MM.1S (cell line): ENCODE data around the gene ASB2.

Experiments
- EZH2 ChIP-seq: fragments of 300-600 bp; sonication (generic); optimal IDR thresholded peaks from 2 replicates; pipeline ENCODE3; 2017; ENCODE audit warnings: low read depth, mild to moderate bottlenecking, antibody characterized with exemption, low read length, mixed read lengths
- EZH2phosphoT487 ChIP-seq: fragments of 300-600 bp; sonication (generic); IDR thresholded peaks from 2 replicates; pipeline ENCODE4 v1.6.1; 2018; ENCODE audit warnings: antibody characterized with exemption, low read length
- TF ChIP-seq, protein P1 (sequence below): fragments of 300-600 bp; sonication (generic); IDR thresholded peaks from 2 replicates; pipeline ENCODE4 v1.5.1; 2016; ENCODE audit warnings: antibody characterized with exemption, low read length, mixed read lengths

DNA sequence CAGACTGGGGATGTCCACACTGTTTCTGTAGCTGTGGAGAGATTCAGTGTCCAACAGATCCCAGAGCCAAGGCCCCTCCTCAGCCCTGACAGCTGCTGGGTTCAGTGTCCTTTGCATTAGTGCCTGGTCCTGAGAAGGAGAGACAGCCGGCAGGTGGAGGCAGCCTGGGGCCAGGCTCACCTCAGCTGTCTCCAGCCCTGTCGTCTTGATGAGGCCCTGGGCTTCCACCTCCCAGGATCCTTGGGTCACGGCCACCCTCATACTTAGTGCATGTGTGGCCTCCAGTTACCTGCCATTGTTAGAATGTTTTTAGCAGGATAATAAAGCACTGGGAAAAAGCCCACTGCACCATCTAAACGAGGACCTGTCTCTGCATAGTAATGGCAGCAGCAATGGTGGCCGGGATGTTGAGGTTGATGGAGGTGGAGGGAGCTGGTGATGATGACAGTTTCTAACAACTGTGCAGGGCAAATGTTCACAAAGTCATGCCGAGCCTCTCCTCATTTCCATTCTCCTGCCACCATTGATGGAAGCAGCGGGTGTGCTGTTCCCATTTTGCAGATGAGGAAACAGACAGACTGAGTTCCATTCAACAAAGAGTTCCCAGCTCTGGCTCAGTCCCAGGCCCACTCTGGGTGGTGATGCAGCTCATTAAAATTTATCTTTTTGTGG lies 17.7 kb downstream of the ASB2 start:
- TF ChIP-seq, protein P1, sequence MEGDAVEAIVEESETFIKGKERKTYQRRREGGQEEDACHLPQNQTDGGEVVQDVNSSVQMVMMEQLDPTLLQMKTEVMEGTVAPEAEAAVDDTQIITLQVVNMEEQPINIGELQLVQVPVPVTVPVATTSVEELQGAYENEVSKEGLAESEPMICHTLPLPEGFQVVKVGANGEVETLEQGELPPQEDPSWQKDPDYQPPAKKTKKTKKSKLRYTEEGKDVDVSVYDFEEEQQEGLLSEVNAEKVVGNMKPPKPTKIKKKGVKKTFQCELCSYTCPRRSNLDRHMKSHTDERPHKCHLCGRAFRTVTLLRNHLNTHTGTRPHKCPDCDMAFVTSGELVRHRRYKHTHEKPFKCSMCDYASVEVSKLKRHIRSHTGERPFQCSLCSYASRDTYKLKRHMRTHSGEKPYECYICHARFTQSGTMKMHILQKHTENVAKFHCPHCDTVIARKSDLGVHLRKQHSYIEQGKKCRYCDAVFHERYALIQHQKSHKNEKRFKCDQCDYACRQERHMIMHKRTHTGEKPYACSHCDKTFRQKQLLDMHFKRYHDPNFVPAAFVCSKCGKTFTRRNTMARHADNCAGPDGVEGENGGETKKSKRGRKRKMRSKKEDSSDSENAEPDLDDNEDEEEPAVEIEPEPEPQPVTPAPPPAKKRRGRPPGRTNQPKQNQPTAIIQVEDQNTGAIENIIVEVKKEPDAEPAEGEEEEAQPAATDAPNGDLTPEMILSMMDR: no peak
- no peak for TF ChIP-seq EZH2
- TF ChIP-seq EZH2phosphoT487: no peak
